ENCODE results near the gene PIK3R6.

PIK3R6 gene

DNA sequence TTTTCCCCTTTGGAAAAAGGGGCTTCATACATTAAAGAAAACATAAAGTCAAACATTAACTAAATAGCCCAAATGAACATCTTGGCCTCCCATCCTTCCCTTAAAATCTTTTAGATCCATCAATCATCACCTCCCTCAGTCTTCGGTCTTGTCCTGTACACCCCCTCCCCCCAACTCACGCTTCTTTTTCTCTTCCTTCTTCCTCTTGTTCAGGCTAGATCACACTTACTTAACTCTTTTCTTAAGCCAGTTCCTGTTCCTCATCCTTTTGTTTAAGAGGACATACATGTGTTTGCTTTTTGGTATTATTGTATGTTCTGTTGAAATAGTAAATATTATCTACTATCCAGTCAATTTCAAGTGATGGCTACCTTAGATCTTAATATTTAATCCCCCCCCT, 73.8 kb downstream of the PIK3R6 start:
- no peak for DNase-seq (ENCODE audit: low spot score)

DNA sequence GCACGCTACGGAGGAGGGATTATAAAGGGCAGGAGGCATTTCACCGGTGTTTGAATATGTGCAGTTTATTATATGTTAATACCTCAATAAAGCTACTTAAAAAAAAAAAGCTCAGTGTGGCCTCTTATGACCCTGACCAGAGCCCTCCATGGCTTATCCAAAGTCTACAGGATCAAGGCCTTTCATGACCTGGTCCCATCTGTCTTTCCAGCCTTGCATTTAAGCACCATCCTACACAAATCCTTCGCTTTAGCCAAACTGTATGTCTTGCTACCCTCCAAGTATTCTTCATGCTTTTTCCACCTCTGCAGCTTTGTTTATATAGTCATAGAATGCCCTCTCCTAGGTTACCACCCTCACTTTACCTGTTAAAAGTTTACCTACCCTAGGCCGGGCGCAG, 74.8 kb downstream of the PIK3R6 start:
- no peak for DNase-seq (ENCODE audit: low spot score)

DNA sequence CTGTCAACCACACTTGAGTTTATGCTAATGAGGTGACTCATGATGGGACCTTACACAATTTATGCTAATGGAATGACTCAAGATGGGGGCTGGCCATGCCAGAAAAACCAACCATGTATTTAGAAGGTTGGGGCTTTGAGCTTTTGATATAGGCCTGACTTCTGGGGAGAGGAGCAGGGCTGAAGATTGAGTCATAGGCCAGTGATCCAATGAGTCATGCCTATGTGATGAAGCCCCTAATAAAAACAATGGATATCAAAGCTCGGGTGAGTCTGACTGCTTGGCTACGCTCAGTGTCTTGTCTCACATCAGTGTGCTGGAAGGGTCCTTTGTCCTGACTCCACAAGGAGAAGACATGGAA, 75.6 kb downstream of the PIK3R6 start:
- no peak for DNase-seq (ENCODE audit: low spot score)

DNA sequence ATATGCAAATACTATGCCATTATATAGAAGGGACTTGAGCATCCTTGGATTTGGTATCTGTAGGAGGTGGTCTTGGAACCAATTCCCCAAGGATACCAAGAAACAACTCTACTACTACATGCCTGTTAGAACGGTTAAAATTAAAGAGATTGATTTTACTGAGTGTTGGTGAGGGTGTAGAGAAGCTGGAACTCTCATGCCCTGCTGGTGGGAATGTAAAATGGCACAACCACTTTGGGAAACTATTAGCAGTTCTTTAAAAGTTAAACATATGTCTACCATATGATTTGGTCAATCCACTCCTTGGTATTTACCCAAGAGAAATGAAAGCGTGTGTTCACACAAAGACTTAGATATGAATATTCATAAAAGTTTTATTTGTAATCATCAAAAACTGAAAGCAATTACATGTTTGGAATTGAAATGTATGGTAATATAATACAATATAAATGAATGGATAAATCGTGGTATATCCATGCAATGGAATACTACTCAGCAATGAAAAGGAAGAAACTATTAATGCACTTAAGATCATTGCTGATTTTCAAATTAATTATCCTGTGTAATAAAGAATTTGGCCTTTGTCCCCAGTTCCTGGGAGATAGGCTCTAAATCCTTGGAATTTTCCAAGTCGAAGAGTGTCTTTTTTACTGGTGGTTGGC, 76.1 kb downstream of the PIK3R6 start:
- DNase-seq (ENCODE audit: low spot score): no peak

DNA sequence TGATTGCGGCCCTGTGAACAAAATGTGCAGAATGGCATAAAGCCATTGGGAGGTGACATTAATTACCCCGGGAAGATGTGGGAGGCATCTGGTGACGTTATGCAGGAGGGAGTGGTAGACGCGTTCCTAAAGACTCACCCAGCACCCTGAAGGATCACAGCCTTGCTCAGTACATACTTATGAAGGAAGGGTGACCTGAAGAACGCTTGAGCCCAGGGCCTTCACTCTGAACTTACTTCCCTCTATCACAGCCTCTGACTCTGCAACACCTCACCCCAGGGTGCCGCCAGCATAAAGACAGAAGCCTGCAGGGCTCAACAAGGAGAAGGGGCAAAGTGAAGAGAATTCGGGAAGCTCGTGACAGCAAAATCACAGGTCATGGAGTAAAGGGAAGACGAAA, 77.7 kb downstream of the PIK3R6 start:
- no peak for DNase-seq (ENCODE audit: low spot score)

DNA sequence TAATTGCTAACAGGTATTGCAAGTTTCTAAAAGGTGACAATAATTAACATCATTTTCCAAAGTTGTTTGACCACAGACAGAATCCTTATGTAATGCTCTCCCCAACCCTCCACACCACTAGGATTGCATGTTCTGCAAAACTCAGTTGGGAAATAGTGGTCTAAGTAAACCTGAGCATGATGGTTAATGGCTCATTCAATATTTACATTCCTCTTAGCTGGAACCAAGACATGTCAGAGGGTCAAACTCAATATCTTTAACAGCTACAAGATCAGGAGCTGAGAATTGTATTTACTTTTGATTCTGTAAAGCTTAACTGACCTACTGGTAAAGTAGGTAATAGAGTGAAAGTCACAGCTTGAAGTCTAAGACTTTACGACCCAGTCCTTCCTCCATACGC, 78.5 kb downstream of the PIK3R6 start:
- DNase-seq (ENCODE audit: low spot score): no peak

DNA sequence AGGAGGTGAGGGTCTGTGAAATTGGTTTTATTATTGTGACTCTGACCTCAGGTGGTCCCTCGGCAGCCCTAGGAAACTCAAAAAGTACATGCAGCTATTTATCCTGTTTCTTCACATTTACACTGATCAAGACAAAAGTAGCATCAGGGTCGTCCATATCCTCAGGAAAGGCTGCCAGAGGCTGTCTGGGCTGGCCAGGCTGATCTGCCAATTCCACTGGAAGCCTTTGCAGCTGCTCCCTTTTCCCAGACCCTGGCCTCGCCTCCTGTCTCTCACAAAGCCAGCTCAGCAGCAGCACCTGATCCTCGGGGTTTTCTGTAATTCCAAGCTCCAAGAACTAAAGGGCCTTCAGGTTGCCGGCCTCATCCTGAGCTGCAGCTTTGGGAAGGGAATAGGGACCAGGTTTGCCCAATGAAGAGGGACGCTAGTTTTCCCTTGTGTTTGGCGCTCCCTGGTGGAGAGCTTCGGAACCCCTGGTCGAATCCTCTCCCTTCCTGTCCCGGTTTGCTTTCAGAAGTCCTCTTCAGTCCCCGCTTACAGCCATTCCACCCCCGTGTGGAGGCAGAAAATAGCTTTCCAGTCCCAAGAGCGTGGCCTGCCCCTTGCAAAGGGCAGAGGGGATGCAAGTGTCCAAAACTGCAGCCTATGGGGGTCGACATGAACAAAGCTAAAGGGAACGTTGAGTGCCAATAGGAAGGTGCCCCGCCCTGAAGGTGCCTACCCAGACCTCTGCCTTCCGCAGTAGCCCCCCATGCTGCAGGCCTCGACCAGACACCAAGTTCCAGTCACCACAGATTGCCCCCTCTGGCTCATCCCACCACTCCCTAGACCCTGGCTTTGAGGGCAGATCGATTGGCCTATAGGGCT, 81.7 kb downstream of the PIK3R6 start:
- peak; percentile 85 for DNase-seq (ENCODE audit: low spot score)

DNA sequence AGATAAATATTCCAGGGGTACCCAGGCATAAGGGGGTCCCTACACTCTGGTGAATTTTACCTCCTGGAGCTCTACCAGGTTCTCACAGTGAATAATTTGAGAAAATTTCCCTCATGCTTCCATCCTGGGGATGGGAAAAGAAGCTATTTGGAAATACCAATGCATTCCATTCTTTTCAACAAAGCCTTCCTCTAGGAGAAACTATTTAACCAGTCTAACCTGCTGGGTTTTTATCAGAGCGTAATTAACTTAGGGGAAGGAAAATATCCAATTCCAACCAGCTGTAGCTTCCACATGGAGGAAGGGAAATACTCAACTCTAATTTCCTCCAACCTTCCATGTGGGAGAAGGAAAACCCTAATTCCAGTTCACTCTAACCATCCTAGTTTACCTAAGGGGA, 85.3 kb downstream of the PIK3R6 start:
- no peak for DNase-seq (ENCODE audit: low spot score)

DNA sequence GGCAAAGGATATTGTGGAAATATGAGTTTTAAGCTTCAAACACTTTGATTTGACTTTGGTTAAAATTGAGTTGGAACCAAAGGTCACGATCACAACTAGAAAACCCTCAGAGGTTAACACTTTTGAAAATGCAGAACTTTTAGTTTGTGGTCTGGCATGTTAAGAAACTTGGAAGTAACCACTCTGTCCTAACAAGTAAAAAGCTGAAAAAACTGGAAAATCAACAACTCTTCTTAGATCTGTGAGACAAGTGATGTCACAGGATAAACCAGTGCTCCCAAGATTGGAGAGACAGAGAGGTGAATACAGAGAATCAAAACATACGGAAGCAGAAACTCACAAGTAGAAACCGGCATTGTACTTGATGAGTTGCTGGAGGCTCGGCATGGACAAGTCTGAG, 85.7 kb downstream of the PIK3R6 start:
- DNase-seq (ENCODE audit: low spot score): no peak

DNA sequence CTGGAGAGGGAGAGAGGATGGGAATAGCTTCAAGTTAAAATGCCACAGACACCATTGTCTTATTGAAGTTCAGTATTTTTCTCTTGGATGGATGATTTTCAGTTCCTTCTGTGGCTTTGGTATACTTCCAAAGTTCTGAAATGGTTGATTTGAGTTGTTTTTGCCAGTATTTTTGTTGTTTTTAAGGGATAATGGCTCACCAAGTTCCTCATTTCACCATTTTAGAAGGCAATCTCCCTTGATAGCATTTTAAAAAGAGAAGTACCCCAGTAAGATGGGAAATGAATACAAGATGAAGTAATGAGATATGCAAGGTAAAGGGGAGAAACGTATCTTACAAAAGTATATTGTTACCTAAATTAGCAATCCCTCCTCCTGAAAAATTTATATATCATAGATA, 90.6 kb downstream of the PIK3R6 start:
- DNase-seq (ENCODE audit: low spot score): no peak

DNA sequence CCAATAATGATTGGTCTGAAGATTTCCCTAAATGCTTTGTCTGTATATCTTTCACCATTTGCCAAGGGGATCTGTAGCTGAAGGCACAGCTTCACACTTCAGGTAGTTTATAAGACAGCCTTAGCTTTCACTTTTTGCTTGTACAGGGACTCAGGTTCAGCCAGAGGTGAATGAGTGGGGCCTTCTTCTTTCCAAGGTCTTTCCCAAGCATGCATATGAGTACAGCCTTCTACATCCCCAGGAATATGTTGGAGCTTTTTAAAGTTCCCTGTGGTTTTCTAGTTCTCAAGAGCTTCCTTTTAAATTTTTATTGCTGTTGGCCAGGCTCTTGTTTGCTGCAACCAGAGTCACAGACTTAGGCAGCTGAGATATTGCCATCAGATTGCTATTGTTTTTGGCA, 91.2 kb downstream of the PIK3R6 start:
- DNase-seq (ENCODE audit: low spot score): no peak

DNA sequence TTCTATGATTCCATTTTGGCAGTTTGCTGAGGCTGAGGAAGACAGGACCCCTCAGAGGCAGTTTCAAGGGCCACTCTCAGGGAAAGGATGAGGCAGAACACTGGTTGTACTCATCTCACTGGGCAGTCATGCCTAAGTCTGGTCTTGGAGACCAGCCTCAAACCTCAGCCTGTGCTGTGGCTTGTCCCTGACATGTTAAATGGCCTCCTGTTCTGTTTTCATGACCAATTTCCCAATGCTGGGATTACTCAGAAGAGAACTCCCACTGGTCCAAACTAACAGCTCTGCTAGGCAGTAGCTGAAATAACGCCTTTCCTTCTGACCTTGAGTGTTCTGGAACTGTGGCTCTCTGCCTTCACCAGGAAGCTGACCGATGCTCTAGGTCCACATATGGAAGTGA, 100.7 kb downstream of the PIK3R6 start:
- no peak for DNase-seq (ENCODE audit: low spot score)

DNA sequence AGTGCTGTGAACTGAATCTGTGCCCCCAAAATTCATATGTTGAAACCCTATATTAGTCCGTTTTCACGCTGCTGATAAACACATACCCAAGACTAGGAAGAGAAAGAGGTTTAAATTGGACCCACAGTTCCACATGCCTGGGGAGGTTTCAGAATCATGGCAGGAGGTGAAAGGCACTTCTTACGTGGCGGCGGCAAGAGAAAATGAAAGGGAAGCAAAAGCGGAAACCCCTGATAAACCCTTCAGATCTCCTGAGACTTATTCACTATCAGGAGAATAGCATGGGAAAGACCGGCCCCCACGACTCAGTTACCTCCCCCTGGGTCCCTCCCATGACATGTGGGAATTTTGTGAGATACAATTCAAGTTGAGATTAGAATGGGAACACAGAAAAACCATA, 105.5 kb downstream of the PIK3R6 start:
- DNase-seq (ENCODE audit: low spot score): no peak

DNA sequence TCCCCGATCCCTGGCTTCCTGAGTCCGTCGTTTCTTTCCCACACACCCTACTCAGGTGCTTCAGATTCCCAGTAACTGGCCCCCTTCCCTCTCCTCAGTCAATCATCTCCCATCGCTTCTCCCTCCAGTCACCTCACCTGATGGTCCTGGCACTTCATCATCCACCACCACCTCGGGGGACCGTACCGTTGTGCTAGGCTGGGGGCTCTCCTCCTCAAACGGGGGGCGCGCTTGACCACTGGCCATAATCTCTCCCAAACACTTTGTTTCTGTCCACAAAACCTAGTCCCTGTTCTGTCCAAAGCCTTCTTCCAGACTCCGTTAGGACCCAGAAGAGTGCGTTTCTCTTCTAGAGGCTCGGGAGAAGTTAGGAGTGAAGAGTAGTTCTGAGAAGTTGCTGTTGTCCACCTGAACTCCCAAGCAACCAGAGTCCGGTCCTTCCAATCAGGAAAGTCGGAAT, 109.3 kb downstream of the PIK3R6 start, which contains the start of gene SPDYE4:
SPDYE4 (minus strand) TSS at position 410 of the 460 bp plus-strand sequence; CDS start at position 246, 164 bp downstream.
- no peak for DNase-seq (ENCODE audit: low spot score)

DNA sequence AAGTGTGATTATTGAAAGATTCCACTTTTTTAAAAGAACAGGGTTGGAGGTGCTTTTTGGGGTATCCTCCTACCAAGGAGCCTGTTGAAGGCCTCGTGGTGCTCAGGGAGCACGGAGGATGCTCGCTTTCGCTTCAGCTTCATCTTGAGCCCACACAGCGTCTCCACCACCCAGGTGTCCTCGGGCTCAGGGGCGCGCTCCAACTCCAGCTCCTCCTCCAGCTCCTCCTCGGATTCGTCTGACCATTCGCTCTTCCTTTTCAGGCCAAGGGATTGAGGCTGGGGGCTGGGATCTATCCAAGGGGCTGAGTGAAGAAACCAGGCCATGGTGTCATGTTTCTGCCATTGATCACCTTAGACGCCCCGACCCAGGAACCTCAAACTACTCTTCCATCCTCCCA, 110.3 kb downstream of the PIK3R6 start:
- DNase-seq (ENCODE audit: low spot score): no peak

DNA sequence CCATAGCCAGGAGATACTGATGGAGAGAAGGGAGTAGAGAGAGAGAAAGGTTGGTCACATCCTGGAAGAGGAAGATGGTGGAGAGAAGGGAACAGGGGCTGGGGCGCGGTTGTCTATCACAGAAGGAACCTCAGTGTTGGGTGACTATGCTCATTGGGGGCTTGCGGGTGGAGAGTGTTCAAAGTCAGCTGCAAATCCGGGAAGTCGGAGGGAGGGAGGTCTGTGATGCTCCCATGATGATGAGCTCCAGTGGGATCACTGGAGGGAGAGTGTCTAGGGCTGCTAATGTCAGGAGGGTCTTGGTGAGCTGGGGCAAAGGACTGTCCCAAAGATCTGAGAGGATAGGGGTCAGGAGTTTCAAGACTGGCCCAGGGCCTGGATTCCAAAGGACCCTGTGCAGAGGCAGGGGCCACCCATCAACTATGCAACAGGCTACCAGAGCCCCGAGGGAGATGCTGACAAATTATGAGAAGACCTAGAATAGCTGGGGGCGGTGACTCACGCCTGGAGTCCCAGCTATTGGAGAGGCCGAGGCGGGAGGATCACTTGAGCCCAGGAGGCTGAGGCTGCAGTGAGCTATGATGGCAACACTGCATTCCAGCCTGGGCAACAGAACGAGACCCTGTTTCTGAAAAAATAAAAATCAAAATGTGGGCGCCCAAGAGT, 111.8 kb downstream of the PIK3R6 start:
- no peak for DNase-seq (ENCODE audit: low spot score)

DNA sequence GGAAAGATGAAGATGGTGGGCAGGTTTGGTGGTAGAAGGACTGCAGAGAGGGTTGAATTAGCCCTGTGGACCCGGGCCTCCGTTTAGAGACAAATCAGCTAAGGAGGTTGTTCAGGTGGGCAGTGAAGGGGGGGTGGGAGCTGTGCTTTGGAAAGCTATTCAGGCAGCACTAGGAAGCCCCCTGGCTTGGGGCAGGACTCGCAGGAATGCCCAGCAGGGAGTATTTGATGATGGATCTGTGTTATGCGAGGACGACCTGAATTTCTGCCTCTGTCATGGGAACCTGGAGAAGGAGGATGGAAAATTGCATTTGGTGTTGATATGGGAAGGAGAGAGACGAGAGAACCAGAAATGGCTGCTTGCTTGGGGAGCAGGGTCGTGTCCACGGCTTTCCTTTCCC, 112.6 kb downstream of the PIK3R6 start:
- DNase-seq (ENCODE audit: low spot score): no peak

DNA sequence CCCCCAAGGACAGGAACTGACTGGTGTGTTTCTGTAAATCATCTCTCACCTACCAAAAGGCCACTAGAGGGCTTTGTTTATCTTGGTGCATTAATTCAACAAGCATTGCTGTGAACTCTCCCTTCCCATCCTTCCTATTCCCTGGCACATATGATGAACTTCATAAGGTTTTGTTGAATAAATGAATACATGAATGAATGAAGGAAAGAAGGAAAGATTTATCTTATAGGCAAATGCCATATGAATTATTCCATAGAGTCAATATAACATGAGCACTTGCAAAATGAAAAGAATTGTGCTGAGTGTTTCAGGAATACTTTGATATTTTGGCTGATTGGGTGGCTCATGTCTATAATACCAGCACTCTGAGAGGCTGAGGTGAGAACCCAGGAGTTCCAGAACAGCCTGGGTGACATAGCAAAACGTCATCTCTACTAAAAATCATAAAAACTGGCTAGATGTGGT, 113.5 kb downstream of the PIK3R6 start:
- no peak for DNase-seq (ENCODE audit: low spot score)

DNA sequence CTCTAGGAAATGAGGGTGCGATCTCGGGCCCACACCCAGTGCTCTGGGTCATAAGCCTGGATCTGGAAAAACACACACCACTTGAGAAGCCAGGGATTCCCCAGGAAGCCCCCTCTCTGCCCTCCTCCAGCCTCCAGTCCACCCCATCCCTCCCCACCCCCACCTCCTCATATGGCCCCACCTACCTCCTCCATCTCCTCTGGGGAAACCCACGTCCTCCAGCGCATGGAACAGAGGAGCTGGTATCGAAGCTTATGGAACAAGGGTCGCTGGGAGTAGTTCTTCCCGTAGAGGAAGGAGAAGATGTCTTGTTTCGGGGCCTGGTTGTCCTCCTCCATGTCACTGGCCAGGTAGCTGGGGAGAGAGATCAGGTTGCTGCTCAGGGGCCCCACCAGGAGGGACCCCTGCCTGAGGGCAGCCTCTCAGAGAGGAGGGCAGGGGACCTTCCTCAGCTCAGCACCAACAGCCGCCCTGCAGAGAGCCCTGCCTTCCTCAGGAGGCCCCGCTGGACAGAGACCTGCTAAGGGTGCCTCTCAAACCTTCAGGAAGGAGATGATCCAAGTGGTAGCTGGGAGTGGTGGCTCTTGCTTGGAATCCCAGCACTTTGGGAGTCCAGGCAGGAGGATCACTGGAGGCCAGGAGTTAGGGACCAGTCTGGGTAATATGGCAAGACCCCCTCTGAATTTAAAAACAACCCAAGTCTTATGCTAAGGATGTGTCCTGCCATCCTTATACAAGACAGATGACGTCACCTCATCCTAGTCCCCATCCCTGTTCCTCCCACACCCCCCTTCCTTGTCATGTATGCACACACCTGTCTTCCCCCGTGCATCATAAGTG, 114.1 kb downstream of the PIK3R6 start:
- DNase-seq (ENCODE audit: low spot score): no peak

All from left forelimb (tissue), 1 donor.